Smooth muscle cell (in vitro differentiated cells): Measurements from ENCODE around the gene AGTPBP1. TPM values are rescaled to one million over a fixed set of nuclear protein-coding genes. Genes with fewer than 3 reads are reported as not detected.

Experiments used
- DNase-seq: peaks from one replicate; lab custom pipeline; 2025; ENCODE audit not compliant: unreplicated experiment; lab: John Stamatoyannopoulos, UW
- H2AFZ ChIP-seq: fragments of 200-600 bp; sonication (generic); 2 replicates; pipeline ENCODE4 v1.6.0; 2016; ENCODE audit warnings: antibody characterized with exemption, low read depth, mild to moderate bottlenecking
- H3F3A ChIP-seq: fragments of 200-600 bp; sonication (generic); 2 replicates; pipeline ENCODE4 v1.6.0; 2017; ENCODE audit warnings: antibody characterized with exemption, low read depth
- H3K27ac ChIP-seq: fragments of 200-600 bp; sonication (generic); 2 replicates; pipeline ENCODE4 v1.5.1; 2016; ENCODE audit warnings: low read depth, mild to moderate bottlenecking
- H3K27me3 ChIP-seq: fragments of 200-600 bp; sonication (generic); 2 replicates; pipeline ENCODE4 v1.6.1; 2016; ENCODE audit warnings: low read depth, mild to moderate bottlenecking
- H3K36me3 ChIP-seq: fragments of 200-600 bp; sonication (generic); 2 replicates; pipeline ENCODE4 v1.5.1; 2016; ENCODE audit warnings: low read depth
- H3K4me1 ChIP-seq: fragments of 200-600 bp; sonication (generic); 2 replicates; pipeline ENCODE4 v1.5.1; 2016; ENCODE audit warnings: low read depth
- H3K4me2 ChIP-seq: fragments of 200-600 bp; sonication (generic); 2 replicates; pipeline ENCODE4 v1.6.0; 2016; ENCODE audit warnings: mild to moderate bottlenecking
- H3K4me3 ChIP-seq: fragments of 200-600 bp; sonication (generic); 2 replicates; pipeline ENCODE4 v1.5.1; 2016; ENCODE audit warnings: mild to moderate bottlenecking
- H3K79me2 ChIP-seq: fragments of 200-600 bp; sonication (generic); 2 replicates; pipeline ENCODE4 v1.6.0; 2016; ENCODE audit warnings: low read depth, mild to moderate bottlenecking
- H3K9ac ChIP-seq: fragments of 200-600 bp; sonication (generic); 2 replicates; pipeline ENCODE4 v1.6.0; 2016; ENCODE audit warnings: low read depth
- H3K9me3 ChIP-seq: fragments of 200-600 bp; sonication (generic); replicated peaks from 2 replicates; pipeline ENCODE4 v1.5.1; 2016; ENCODE audit warnings: low read depth
- H4K20me1 ChIP-seq: fragments of 200-600 bp; sonication (generic); 2 replicates; pipeline ENCODE4 v1.6.0; 2016; ENCODE audit warnings: low read depth
- WGBS: methylation state at CpG from one replicate; pipeline ENCODE4 v1.1.7; 2016; ENCODE audit warnings: low lambda C conversion rate; 5-methylcytosine and 5-hydroxymethylcytosine counted together
- polyA plus RNA-seq: library from polyadenylated mRNA; unstranded; fragments of >200 nt; fragmentation: Nextera tagmentation; extraction: Ambion mirVana; gene quantifications from 2 replicates; pipeline ENCODE4 v1.2.1, GENCODE V29; 2016
- total RNA-seq: library from RNA; depleted of rRNA; stranded (reverse); fragments of >200 nt; gene quantifications from 2 replicates; pipeline ENCODE4 v1.2.3, GENCODE V29; 2014
- TF ChIP-seq, protein P1 (sequence below): fragments of 200-600 bp; sonication (generic); IDR thresholded peaks from 2 replicates; pipeline ENCODE4 v1.5.1; 2017; ENCODE audit warnings: borderline replicate concordance, mild to moderate bottlenecking, antibody characterized with exemption; ENCODE audit not compliant: insufficient read depth, poor library complexity, severe bottlenecking

The AGTPBP1 gene
- total and polyA plus RNA-seq, 2 experiments from 2014 or later: 4.6 to 7.0 TPM

DNA sequence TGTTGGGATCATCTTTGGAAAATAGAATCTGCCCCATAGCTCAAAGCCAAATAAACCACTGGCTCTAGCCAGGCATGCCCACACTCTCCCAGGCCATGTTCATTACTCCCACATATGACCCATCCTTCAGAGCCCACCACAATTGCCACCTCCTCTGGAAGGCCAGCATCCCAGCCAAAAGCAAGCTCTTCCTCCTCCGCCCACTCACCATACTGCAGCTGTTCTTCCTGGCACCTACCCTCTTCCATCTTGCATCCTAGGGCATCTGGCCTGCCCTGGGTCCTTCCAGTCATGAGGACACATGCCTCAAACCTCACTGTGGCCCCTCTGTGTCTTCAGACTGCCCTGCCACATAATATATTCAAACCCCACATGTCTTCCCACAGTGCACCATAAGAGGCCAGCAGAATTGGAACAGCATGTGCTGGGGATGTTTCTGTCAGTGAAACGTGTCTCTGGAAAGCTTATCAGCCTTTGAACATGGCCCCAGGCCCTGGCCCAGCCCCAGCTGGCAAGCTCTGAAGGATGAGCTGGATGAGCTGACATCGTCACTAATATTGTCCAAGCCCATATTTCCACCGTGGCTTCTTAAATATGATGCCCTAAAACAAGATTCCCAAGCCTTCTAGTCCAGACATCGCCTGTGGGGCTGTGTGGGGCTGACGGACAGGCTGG lies 230.8 kb downstream of the AGTPBP1 start:
- H3K4me3 ChIP-seq: no peak overlapping the region
- H3K9me3 ChIP-seq: no peaks in the 10 kb centered on the region
- DNase-seq: no peak
- H4K20me1 ChIP-seq: no peaks in the 10 kb centered on the region
- H3K4me2 ChIP-seq: no peak overlapping the region
- no peak overlapping the region for H2AFZ ChIP-seq
- no peak overlapping the region for H3K9ac ChIP-seq
- H3K27ac ChIP-seq: no peak overlapping the region
- H3K79me2 ChIP-seq: no peaks in the 10 kb centered on the region
- TF ChIP-seq, protein P1, sequence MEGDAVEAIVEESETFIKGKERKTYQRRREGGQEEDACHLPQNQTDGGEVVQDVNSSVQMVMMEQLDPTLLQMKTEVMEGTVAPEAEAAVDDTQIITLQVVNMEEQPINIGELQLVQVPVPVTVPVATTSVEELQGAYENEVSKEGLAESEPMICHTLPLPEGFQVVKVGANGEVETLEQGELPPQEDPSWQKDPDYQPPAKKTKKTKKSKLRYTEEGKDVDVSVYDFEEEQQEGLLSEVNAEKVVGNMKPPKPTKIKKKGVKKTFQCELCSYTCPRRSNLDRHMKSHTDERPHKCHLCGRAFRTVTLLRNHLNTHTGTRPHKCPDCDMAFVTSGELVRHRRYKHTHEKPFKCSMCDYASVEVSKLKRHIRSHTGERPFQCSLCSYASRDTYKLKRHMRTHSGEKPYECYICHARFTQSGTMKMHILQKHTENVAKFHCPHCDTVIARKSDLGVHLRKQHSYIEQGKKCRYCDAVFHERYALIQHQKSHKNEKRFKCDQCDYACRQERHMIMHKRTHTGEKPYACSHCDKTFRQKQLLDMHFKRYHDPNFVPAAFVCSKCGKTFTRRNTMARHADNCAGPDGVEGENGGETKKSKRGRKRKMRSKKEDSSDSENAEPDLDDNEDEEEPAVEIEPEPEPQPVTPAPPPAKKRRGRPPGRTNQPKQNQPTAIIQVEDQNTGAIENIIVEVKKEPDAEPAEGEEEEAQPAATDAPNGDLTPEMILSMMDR: no peak
- H3K27me3 ChIP-seq: no peaks in the 10 kb centered on the region
- no peaks in the 10 kb centered on the region for H3K4me1 ChIP-seq
- H3F3A ChIP-seq: no peaks in the 10 kb centered on the region
- H3K36me3 ChIP-seq: no peaks in the 10 kb centered on the region
- 81% methylated on average over 6 of the region's 6 CpGs for WGBS

DNA sequence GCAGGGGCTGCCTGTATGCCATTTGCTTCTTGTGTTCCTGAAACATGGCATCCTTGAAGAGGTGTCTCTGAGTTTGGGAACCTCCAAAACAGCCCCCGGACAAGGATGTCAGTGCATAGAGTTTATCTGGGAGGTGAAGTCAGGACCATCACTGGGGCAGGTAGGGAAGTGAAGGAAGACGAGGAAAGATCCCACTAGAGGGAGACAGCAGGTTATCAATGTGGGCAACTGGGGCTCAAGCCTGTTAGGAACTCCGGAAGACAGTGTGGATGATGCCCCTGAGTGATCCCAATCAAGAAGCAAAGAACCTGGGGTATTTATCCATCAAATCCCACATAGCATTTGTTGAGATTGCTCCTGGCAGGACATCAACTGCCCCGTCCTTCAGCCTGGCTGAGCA lies 233.1 kb downstream of the AGTPBP1 start:
- Histone ChIP-seq H3K9me3 (no peaks in the 10 kb centered on the region), H3K4me2 (no peak overlapping the region), H3K4me1 (no peaks in the 10 kb centered on the region), H3K27ac (no peak overlapping the region), H3K4me3 (no peak overlapping the region), H4K20me1 (no peaks in the 10 kb centered on the region), H3K79me2 (no peaks in the 10 kb centered on the region), H2AFZ (no peak overlapping the region), H3K9ac (no peak overlapping the region), H3F3A (no peaks in the 10 kb centered on the region), H3K36me3 (no peaks in the 10 kb centered on the region), H3K27me3 (peaks cover 4% of the 10 kb centered on the region)
- WGBS: 72% methylated on average over 4 of the region's 4 CpGs
- TF ChIP-seq, protein P1: no peak
- DNase-seq: no peak

DNA sequence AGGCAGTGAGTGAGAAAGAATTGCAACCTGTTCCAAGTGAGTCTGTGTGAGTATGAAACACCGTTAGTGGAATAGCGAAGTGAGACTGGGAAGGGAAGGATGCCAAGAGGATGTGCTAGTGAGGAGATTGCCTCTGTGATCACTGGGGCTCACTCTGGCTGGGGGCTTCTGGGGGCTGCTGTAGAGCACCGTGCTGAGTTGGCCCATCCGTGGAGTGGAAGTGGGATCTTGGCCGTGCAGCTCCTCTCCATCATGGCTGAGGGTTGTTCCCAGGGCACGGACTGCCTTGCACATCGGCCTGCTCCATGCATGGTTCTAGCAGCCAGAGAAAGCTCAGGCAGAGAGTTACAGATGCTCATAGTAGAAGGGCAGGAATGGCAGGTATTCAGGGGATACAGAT lies 236.1 kb downstream of the AGTPBP1 start:
- Histone ChIP-seq H3K79me2 (no peaks in the 10 kb centered on the region), H3F3A (no peaks in the 10 kb centered on the region), H3K9ac (no peak overlapping the region), H3K36me3 (no peaks in the 10 kb centered on the region), H3K4me2 (no peak overlapping the region), H3K27ac (no peak overlapping the region), H3K27me3 (peaks cover 4% of the 10 kb centered on the region), H3K4me1 (no peaks in the 10 kb centered on the region), H2AFZ (no peak overlapping the region), H3K9me3 (no peaks in the 10 kb centered on the region), H4K20me1 (no peaks in the 10 kb centered on the region), H3K4me3 (no peak overlapping the region)
- TF ChIP-seq, protein P1: no peak
- DNase-seq: no peak
- 90% methylated on average over 7 of the region's 7 CpGs for WGBS
